Stimulated activated CD8-positive, alpha-beta memory T cell treated with anti-CD3 and anti-CD28 coated beads, Interleukin-4, amount 100 ng/mL, for 48 hours (primary cell): Measurements from ENCODE around the gene WDR46.

Source experiments
- DNase-seq: peaks from one replicate; pipeline ENCODE4 v3.0.0-alpha.2; 2020

The WDR46 gene

GRCh38 chr6:33259032-33259431, 30.0 kb downstream of the WDR46 start:
- DNase-seq = no peak

- no peak for DNase-seq
These were observed 34.4 kb downstream of the WDR46 start for GRCh38 chr6:33254591-33254990.

GRCh38 chr6:33252759-33253158, 36.3 kb downstream of the WDR46 start:
- no peak for DNase-seq

- DNase-seq = peak; percentile 40
These were observed 37.5 kb downstream of the WDR46 start for GRCh38 chr6:33251395-33252012.

GRCh38 chr6:33250731-33251130, 38.3 kb downstream of the WDR46 start:
- no peak for DNase-seq

- DNase-seq = peak; percentile 38
These were observed 39.1 kb downstream of the WDR46 start for GRCh38 chr6:33249732-33250630.

- DNase-seq = peak; percentile 96
These were observed 39.9 kb downstream of the WDR46 start for GRCh38 chr6:33248932-33249731.

GRCh38 chr6:33248643-33248931, 40.5 kb downstream of the WDR46 start:
- peak; percentile 59 for DNase-seq

- peak; percentile 97 for DNase-seq
These were observed 40.9 kb downstream of the WDR46 start for GRCh38 chr6:33247977-33248642.

GRCh38 chr6:33243476-33243875, 45.6 kb downstream of the WDR46 start:
- no peak for DNase-seq

- DNase-seq = no peak
These were observed 47.1 kb downstream of the WDR46 start for GRCh38 chr6:33241968-33242367.

GRCh38 chr6:33237741-33238140, 51.3 kb downstream of the WDR46 start:
- peak; percentile 4 for DNase-seq

GRCh38 chr6:33236852-33237251, 52.2 kb downstream of the WDR46 start:
- DNase-seq = peak; percentile 5

GRCh38 chr6:33236328-33236727, 52.7 kb downstream of the WDR46 start:
- DNase-seq = no peak

GRCh38 chr6:33235221-33235634, 53.8 kb downstream of the WDR46 start:
- no peak for DNase-seq
